ENCODE measurements around the gene CFAP46.

Gene CFAP46

DNA sequence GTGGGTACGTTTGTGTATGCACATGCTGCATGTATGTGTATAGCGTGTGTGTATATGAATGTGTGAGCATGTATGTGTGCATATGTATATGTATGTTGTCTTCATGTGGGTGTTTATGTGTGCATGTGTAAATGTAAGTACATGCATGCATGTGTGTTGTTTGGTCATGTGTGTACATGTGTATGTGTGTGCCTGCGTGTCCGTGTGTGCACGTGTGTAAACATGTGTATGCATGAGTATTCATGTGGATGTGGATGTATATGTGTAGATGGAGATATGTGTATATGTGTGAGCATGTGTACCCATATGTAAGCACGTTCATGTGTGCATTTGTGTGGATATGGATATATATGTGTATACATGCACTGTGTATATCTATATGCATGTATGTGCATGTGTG is 5.5 kb upstream of the CFAP46 start:
- no peak for ATAC-seq
- TF ChIP-seq, protein P1, sequence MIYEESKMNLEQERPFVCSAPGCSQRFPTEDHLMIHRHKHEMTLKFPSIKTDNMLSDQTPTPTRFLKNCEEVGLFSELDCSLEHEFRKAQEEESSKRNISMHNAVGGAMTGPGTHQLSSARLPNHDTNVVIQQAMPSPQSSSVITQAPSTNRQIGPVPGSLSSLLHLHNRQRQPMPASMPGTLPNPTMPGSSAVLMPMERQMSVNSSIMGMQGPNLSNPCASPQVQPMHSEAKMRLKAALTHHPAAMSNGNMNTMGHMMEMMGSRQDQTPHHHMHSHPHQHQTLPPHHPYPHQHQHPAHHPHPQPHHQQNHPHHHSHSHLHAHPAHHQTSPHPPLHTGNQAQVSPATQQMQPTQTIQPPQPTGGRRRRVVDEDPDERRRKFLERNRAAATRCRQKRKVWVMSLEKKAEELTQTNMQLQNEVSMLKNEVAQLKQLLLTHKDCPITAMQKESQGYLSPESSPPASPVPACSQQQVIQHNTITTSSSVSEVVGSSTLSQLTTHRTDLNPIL (CRISPR knock-in tag; IDR thresholded peaks at IDR 0.05; ENCODE audit: low read depth), result no peak
- TF ChIP-seq PPARA (CRISPR knock-in tag; IDR thresholded peaks at IDR 0.05; ENCODE audit: borderline replicate concordance) (no peak), ZNF565 (CRISPR knock-in tag; conservative IDR thresholded peaks at IDR 0.05; ENCODE audit: low read depth) (no peak), OSR1 (CRISPR knock-in tag; IDR thresholded peaks at IDR 0.05) (no peak), ZFP30 (CRISPR knock-in tag; IDR thresholded peaks at IDR 0.05) (no peak), ARNTL (CRISPR knock-in tag; IDR thresholded peaks at IDR 0.05; ENCODE audit: borderline replicate concordance, low read depth) (no peak), TOX (CRISPR knock-in tag; IDR thresholded peaks at IDR 0.05; ENCODE audit: borderline replicate concordance) (no peak), SNAI2 (CRISPR knock-in tag; IDR thresholded peaks at IDR 0.05) (no peak), BACH2 (CRISPR knock-in tag; IDR thresholded peaks at IDR 0.05; ENCODE audit: borderline replicate concordance) (no peak), ESRRG (CRISPR knock-in tag; IDR thresholded peaks at IDR 0.05) (no peak)
- TF ChIP-seq, protein P2, sequence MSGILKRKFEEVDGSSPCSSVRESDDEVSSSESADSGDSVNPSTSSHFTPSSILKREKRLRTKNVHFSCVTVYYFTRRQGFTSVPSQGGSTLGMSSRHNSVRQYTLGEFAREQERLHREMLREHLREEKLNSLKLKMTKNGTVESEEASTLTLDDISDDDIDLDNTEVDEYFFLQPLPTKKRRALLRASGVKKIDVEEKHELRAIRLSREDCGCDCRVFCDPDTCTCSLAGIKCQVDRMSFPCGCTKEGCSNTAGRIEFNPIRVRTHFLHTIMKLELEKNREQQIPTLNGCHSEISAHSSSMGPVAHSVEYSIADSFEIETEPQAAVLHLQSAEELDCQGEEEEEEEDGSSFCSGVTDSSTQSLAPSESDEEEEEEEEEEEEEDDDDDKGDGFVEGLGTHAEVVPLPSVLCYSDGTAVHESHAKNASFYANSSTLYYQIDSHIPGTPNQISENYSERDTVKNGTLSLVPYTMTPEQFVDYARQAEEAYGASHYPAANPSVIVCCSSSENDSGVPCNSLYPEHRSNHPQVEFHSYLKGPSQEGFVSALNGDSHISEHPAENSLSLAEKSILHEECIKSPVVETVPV (CRISPR knock-in tag; IDR thresholded peaks at IDR 0.05), result no peak

DNA sequence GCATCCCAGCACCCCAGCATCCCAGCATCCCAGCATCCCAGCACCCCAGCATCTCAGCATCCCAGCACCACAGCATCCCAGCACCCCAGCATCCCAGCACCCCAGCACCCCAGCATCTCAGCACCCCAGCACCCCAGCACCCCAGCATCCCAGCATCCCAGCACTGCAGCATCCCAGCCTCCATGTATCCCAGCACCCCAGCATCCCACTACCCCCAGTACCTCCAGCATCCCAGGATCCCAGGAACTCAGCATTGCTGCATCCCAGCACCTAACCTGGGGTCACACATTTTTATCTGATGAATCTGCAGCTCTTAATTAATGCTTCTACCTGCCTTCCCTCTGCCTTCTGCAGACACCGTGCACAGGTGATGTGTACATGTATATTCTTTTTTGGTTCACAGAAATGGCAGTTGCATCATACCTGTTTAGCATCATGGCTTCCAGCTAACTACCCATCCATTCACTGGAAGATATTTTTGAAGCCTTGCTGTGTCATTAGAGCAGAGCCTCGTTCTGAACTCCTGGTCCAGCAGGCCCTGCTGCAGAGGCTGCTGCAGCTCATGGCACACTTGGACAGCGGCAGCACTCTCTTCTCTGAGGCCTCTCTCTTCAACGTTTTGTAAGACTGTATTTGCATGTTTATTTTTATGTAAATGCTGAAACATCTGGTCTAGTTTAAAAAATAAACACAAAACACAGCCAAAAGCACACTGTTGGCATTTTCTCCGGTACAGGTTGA is 4.6 kb upstream of the CFAP46 start:
- no peak for ATAC-seq
- TF ChIP-seq ZNF8 (CRISPR knock-in tag; IDR thresholded peaks at IDR 0.05), result no peak
- TF ChIP-seq ESRRG (CRISPR knock-in tag; IDR thresholded peaks at IDR 0.05), result no peak
- TF ChIP-seq, protein P2 (CRISPR knock-in tag; IDR thresholded peaks at IDR 0.05), result no peak
- TF ChIP-seq ISL1 (CRISPR knock-in tag; IDR thresholded peaks at IDR 0.05), result no peak
- TF ChIP-seq, protein P3, sequence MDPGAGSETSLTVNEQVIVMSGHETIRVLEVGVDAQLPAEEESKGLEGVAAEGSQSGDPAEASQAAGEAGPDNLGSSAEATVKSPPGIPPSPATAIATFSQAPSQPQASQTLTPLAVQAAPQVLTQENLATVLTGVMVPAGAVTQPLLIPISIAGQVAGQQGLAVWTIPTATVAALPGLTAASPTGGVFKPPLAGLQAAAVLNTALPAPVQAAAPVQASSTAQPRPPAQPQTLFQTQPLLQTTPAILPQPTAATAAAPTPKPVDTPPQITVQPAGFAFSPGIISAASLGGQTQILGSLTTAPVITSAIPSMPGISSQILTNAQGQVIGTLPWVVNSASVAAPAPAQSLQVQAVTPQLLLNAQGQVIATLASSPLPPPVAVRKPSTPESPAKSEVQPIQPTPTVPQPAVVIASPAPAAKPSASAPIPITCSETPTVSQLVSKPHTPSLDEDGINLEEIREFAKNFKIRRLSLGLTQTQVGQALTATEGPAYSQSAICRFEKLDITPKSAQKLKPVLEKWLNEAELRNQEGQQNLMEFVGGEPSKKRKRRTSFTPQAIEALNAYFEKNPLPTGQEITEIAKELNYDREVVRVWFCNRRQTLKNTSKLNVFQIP (CRISPR knock-in tag; IDR thresholded peaks at IDR 0.05; ENCODE audit: borderline replicate concordance, low read depth), result no peak
- TF ChIP-seq OSR1 (CRISPR knock-in tag; IDR thresholded peaks at IDR 0.05), result no peak
- no peak for TF ChIP-seq CSDC2 (CRISPR knock-in tag; IDR thresholded peaks at IDR 0.05)
- TF ChIP-seq, protein P4, sequence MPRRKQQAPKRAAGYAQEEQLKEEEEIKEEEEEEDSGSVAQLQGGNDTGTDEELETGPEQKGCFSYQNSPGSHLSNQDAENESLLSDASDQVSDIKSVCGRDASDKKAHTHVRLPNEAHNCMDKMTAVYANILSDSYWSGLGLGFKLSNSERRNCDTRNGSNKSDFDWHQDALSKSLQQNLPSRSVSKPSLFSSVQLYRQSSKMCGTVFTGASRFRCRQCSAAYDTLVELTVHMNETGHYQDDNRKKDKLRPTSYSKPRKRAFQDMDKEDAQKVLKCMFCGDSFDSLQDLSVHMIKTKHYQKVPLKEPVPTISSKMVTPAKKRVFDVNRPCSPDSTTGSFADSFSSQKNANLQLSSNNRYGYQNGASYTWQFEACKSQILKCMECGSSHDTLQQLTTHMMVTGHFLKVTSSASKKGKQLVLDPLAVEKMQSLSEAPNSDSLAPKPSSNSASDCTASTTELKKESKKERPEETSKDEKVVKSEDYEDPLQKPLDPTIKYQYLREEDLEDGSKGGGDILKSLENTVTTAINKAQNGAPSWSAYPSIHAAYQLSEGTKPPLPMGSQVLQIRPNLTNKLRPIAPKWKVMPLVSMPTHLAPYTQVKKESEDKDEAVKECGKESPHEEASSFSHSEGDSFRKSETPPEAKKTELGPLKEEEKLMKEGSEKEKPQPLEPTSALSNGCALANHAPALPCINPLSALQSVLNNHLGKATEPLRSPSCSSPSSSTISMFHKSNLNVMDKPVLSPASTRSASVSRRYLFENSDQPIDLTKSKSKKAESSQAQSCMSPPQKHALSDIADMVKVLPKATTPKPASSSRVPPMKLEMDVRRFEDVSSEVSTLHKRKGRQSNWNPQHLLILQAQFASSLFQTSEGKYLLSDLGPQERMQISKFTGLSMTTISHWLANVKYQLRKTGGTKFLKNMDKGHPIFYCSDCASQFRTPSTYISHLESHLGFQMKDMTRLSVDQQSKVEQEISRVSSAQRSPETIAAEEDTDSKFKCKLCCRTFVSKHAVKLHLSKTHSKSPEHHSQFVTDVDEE (CRISPR knock-in tag; IDR thresholded peaks at IDR 0.05), result no peak
- TF ChIP-seq SNAI2 (CRISPR knock-in tag; IDR thresholded peaks at IDR 0.05), result no peak
- TF ChIP-seq TOX (CRISPR knock-in tag; IDR thresholded peaks at IDR 0.05; ENCODE audit: borderline replicate concordance), result no peak
- TF ChIP-seq, protein P5, sequence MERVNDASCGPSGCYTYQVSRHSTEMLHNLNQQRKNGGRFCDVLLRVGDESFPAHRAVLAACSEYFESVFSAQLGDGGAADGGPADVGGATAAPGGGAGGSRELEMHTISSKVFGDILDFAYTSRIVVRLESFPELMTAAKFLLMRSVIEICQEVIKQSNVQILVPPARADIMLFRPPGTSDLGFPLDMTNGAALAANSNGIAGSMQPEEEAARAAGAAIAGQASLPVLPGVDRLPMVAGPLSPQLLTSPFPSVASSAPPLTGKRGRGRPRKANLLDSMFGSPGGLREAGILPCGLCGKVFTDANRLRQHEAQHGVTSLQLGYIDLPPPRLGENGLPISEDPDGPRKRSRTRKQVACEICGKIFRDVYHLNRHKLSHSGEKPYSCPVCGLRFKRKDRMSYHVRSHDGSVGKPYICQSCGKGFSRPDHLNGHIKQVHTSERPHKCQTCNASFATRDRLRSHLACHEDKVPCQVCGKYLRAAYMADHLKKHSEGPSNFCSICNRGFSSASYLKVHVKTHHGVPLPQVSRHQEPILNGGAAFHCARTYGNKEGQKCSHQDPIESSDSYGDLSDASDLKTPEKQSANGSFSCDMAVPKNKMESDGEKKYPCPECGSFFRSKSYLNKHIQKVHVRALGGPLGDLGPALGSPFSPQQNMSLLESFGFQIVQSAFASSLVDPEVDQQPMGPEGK (CRISPR knock-in tag; IDR thresholded peaks at IDR 0.05; ENCODE audit: borderline replicate concordance), result no peak
- TF ChIP-seq ZNF565 (CRISPR knock-in tag; conservative IDR thresholded peaks at IDR 0.05; ENCODE audit: low read depth), result no peak

DNA sequence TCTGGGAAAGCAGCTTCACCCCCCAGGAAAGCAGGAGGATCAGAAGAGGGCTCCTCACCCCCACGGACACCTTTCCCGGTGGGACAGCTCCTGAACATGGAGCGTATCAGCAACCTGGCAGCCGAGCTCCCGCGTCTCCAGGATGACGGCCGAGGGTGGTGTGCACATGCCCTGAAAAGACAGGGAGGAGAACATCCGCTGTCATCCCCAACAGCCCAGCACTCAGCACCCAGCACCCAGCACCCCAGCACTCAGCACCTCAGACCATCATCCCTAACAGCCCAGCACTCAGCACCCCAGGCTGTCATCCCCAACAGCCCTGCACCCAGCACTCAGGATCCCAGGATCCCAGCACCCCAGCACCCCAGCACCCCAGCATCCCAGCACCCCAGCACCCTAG is 3.9 kb upstream of the CFAP46 start:
- ATAC-seq, result no peak
- TF ChIP-seq SNAI2 (CRISPR knock-in tag; IDR thresholded peaks at IDR 0.05), result no peak
- TF ChIP-seq BACH2 (CRISPR knock-in tag; IDR thresholded peaks at IDR 0.05; ENCODE audit: borderline replicate concordance), result no peak
- TF ChIP-seq ZFP3 (CRISPR knock-in tag; IDR thresholded peaks at IDR 0.05), result no peak
- TF ChIP-seq, protein P3 (CRISPR knock-in tag; IDR thresholded peaks at IDR 0.05; ENCODE audit: borderline replicate concordance, low read depth), result no peak
- TF ChIP-seq, protein P5 (CRISPR knock-in tag; IDR thresholded peaks at IDR 0.05; ENCODE audit: borderline replicate concordance), result no peak
- TF ChIP-seq ZC3H10 (CRISPR knock-in tag; IDR thresholded peaks at IDR 0.05), result no peak
- no peak for TF ChIP-seq ZNF70 (CRISPR knock-in tag; IDR thresholded peaks at IDR 0.05)
- no peak for TF ChIP-seq TCF4 (CRISPR knock-in tag; IDR thresholded peaks at IDR 0.05; ENCODE audit: borderline replicate concordance)
- TF ChIP-seq PPARA (CRISPR knock-in tag; IDR thresholded peaks at IDR 0.05; ENCODE audit: borderline replicate concordance), result no peak

All from SK-N-SH treated with all-trans-retinoic acid at 6 μM for 48 hours (cell line).